HCT116 (cell line): ENCODE data around the gene CISD1. TPM values are rescaled to one million over a fixed set of nuclear protein-coding genes. Genes with fewer than 3 reads are reported as not detected.
A peak's percentile ranks its signal among the peaks of the same experiment; 100 is the strongest.

ENCODE experiments used
- ATAC-seq: fragments of 200-7000 bp; cut with Tn5 transposase; 2 replicates; pipeline ENCODE4 v1.9.1; 2020; ENCODE audit warnings: mild to moderate bottlenecking, moderate library complexity
- BruUV-seq: library from RNA; stranded (reverse); fragments of 400-500 nt; replicated peaks from 2 replicates; lab custom pipeline; 2021; lab: Mats Ljungman, UMichigan
- CTCF ChIA-PET: fragments of 300-600 bp; sonication (Branson Sonifier 250); formaldehyde crosslinking; loops from one replicate; lab custom pipeline; 2021; ENCODE audit warnings: antibody characterized with exemption; lab: Charles Lee
- POLR2A ChIA-PET: fragments of 300-600, 350-600 bp; sonication (Branson Sonifier 250); formaldehyde crosslinking; loops from one replicate; lab custom pipeline; 2021; ENCODE audit warnings: antibody characterized with exemption; lab: Charles Lee
- RAD21 ChIA-PET, 2 experiments: fragments of 300-600 bp; sonication (Branson Sonifier 250); formaldehyde crosslinking; loops; one replicate each; lab custom pipeline; 2023; ENCODE audit warnings: low total read pairs in 2 of 2; ENCODE audit not compliant: uncharacterized antibody in 2 of 2, unreplicated experiment in 2 of 2, low non-redundant PET in 1 of 2; lab: Charles Lee
- DNase-seq: peaks from one replicate; pipeline ENCODE4 v3.0.0-alpha.2; 2010; ENCODE audit warnings: low read depth, low spot score
- H2AFZ ChIP-seq: fragments of 200-600 bp; shearing (Covaris generic), sonication (generic); 2 replicates; pipeline ENCODE4 v1.6.1; 2017; ENCODE audit warnings: low read depth, mixed run types, mixed read lengths, antibody characterized with exemption, low read length; ENCODE audit not compliant: poor library complexity, severe bottlenecking
- H3K27ac ChIP-seq: 2 replicates; pipeline ENCODE4 v1.5.1; 2012; ENCODE audit warnings: low read depth, low read length
- H3K27me3 ChIP-seq: fragments of 200-600 bp; sonication (generic); 2 replicates; pipeline ENCODE4 v1.6.1; 2016; ENCODE audit warnings: mixed run types, low read length, mixed read lengths; ENCODE audit not compliant: insufficient read depth
- H3K36me3 ChIP-seq, 2 experiments: fragments of 200-500 bp in 1 of 2; fragments of 200-600 bp in 1 of 2; sonication (Bioruptor generic) in 1 of 2; sonication (generic) in 1 of 2; 2 replicates each; pipeline versions ENCODE4 v1.5.1 to v1.6.1; 2014 to 2016; ENCODE audit warnings: low read length in 2 of 2, inconsistent platforms in 1 of 2, mixed read lengths in 1 of 2, mixed run types in 1 of 2; ENCODE audit not compliant: insufficient read depth in 2 of 2, control insufficient read depth in 1 of 2
- H3K4me1 ChIP-seq, 2 experiments: fragments of 200-600 bp in 1 of 2; sonication (generic) in 1 of 2; 2 replicates each; pipeline versions ENCODE4 v1.5.1 to v1.6.1; 2012 to 2017; ENCODE audit warnings: low read length in 2 of 2, inconsistent platforms in 1 of 2, mild to moderate bottlenecking in 1 of 2, mixed read lengths in 1 of 2, mixed run types in 1 of 2, moderate library complexity in 1 of 2; ENCODE audit not compliant: insufficient read depth in 2 of 2, control insufficient read depth in 1 of 2
- H3K4me2 ChIP-seq: fragments of 200-600 bp; sonication (generic); 2 replicates; pipeline ENCODE4 v1.6.1; 2017; ENCODE audit warnings: mixed run types, low read length, mixed read lengths
- H3K4me3 ChIP-seq, 2 experiments: fragments of 200-600 bp in 1 of 2; sonication (generic) in 1 of 2; replicated peaks in 1 of 2; 2 replicates each; pipeline ENCODE4 v1.5.1; 2011 to 2016; ENCODE audit warnings: low read length in 2 of 2, control low read depth in 1 of 2, low read depth in 1 of 2, mild to moderate bottlenecking in 1 of 2, mixed read lengths in 1 of 2, mixed run types in 1 of 2
- H3K79me2 ChIP-seq: fragments of 200-600 bp; sonication (generic); 2 replicates; pipeline ENCODE4 v1.6.1; 2017; ENCODE audit warnings: mild to moderate bottlenecking, mixed run types, low read length, moderate library complexity, mixed read lengths; ENCODE audit not compliant: insufficient read depth
- H3K9ac ChIP-seq: fragments of 200-600 bp; sonication (generic); 2 replicates; pipeline ENCODE4 v1.6.1; 2016; ENCODE audit warnings: low read length, mixed read lengths
- H3K9me2 ChIP-seq: fragments of 200-600 bp; sonication (generic), shearing (Covaris generic); 2 replicates; pipeline ENCODE4 v1.6.1; 2017; ENCODE audit warnings: mixed run types, mild to moderate bottlenecking, moderate library complexity; ENCODE audit not compliant: insufficient read depth
- H3K9me3 ChIP-seq, 2 experiments: fragments of 200-500 bp in 1 of 2; fragments of 200-600 bp in 1 of 2; sonication (Bioruptor generic) in 1 of 2; sonication (generic) in 1 of 2; 2 replicates each; pipeline ENCODE4 v1.6.1; 2014 to 2017; ENCODE audit warnings: low read length in 2 of 2, mixed read lengths in 2 of 2, inconsistent platforms in 1 of 2, low read depth in 1 of 2, mild to moderate bottlenecking in 1 of 2, mixed run types in 1 of 2, moderate library complexity in 1 of 2; ENCODE audit not compliant: control insufficient read depth in 1 of 2, insufficient read depth in 1 of 2
- H4K20me1 ChIP-seq: fragments of 200-600 bp; sonication (generic), shearing (Covaris generic); 2 replicates; pipeline ENCODE4 v1.6.1; 2017; ENCODE audit warnings: mixed run types, mild to moderate bottlenecking, moderate library complexity; ENCODE audit not compliant: insufficient read depth
- CEBPB ChIP-seq: IDR thresholded peaks from 2 replicates; pipeline ENCODE4 v1.6.1; 2012; ENCODE audit warnings: low read depth
- MAX ChIP-seq: IDR thresholded peaks from 2 replicates; pipeline ENCODE4 v1.6.1; 2012
- RAD21 ChIP-seq: IDR thresholded peaks from 2 replicates; pipeline ENCODE4 v1.6.1; 2012; ENCODE audit warnings: low read depth, mild to moderate bottlenecking
- YY1 ChIP-seq: IDR thresholded peaks from 2 replicates; pipeline ENCODE4 v1.6.1; 2011; ENCODE audit warnings: low read length, low read depth, moderate library complexity, mild to moderate bottlenecking; ENCODE audit not compliant: insufficient replicate concordance; ENCODE audit errors: extremely low read depth
- intact Hi-C: fragments of 100-400 bp; cut with micrococcal nuclease; formaldehyde crosslinking; loops from 2 replicates; pipeline ENCODE4 v1.10.0; 2022
- total RNA-seq: library from RNA; stranded (reverse); gene quantifications from one replicate; pipeline ENCODE4 v1.2.1, GENCODE V29; 2021; ENCODE audit not compliant: unreplicated experiment

Gene CISD1
- total RNA-seq, 1 experiment from 2014 or later, result 47.3 TPM

- Histone ChIP-seq H3K9me2 (no peaks in the 10 kb centered on the region), H2AFZ (no peak overlapping the region), H3K9ac (no peak overlapping the region), H4K20me1 (no peaks in the 10 kb centered on the region), H3K4me3 (no peak overlapping the region), H3K36me3 (peaks cover 0 to 4% of the 10 kb centered on the region in 2 experiments; a peak in 3 of 4 replicates), H3K9me3 (no peaks in the 10 kb centered on the region), H3K27me3 (no peaks in the 10 kb centered on the region), H3K27ac (no peak overlapping the region), H3K79me2 (peaks cover 48% of the 10 kb centered on the region), H3K4me2 (no peak overlapping the region), H3K4me1 (peaks cover 20 to 22% of the 10 kb centered on the region in 2 experiments)
- BruUV-seq, result no TSS peak
- POLR2A ChIA-PET, result interaction anchor here (1.2 kb wide), 1 partner anchor 10 kb away, joined by 4 read pairs; the partner anchor contains the start of gene CISD1
- ATAC-seq (no peak), DNase-seq (no peak)
- intact Hi-C loops, result no loop called here
- TF ChIP-seq RAD21, result no peak
- TF ChIP-seq YY1, result no peak
- TF ChIP-seq MAX, result no peak
- peak; percentile 41; the same call in 1 of the 2 replicates for TF ChIP-seq CEBPB
- CTCF ChIA-PET, result no interaction called here
- RAD21 ChIA-PET, result no interaction called here
Measured at GRCh38 chr10:58278274-58278961, 9.5 kb downstream of the CISD1 start.

- ChIA-PET POLR2A (no interaction called here), RAD21 (no interaction called here), CTCF (no interaction called here)
- Histone ChIP-seq H3K27ac (no peak overlapping the region), H3K4me1 (peaks cover 20 to 22% of the 10 kb centered on the region in 2 experiments), H2AFZ (no peak overlapping the region), H3K4me3 (no peak overlapping the region), H3K79me2 (peaks cover 45% of the 10 kb centered on the region), H3K9me3 (no peaks in the 10 kb centered on the region), H3K9me2 (no peaks in the 10 kb centered on the region), H3K36me3 (peaks cover 0 to 4% of the 10 kb centered on the region in 2 experiments; a peak in 3 of 4 replicates), H3K27me3 (no peaks in the 10 kb centered on the region), H3K9ac (no peak overlapping the region), H4K20me1 (no peaks in the 10 kb centered on the region), H3K4me2 (no peak overlapping the region)
- ATAC-seq (no peak), DNase-seq (no peak)
- BruUV-seq, result no TSS peak
- no peak for TF ChIP-seq YY1
- intact Hi-C loops, result no loop called here
Measured at GRCh38 chr10:58278962-58279307, 10.0 kb downstream of the CISD1 start.
